GM18499 (cell line): ENCODE data around the gene MCAT.

Experiments
- ATAC-seq: cut with Tn5 transposase; IDR thresholded peaks from one replicate; pipeline ENCODE4 v1.9.1; 2021; ENCODE audit warnings: moderate number of reproducible peaks; ENCODE audit not compliant: insufficient read depth, unreplicated experiment

MCAT gene, protein sequence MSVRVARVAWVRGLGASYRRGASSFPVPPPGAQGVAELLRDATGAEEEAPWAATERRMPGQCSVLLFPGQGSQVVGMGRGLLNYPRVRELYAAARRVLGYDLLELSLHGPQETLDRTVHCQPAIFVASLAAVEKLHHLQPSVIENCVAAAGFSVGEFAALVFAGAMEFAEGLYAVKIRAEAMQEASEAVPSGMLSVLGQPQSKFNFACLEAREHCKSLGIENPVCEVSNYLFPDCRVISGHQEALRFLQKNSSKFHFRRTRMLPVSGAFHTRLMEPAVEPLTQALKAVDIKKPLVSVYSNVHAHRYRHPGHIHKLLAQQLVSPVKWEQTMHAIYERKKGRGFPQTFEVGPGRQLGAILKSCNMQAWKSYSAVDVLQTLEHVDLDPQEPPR

DNA sequence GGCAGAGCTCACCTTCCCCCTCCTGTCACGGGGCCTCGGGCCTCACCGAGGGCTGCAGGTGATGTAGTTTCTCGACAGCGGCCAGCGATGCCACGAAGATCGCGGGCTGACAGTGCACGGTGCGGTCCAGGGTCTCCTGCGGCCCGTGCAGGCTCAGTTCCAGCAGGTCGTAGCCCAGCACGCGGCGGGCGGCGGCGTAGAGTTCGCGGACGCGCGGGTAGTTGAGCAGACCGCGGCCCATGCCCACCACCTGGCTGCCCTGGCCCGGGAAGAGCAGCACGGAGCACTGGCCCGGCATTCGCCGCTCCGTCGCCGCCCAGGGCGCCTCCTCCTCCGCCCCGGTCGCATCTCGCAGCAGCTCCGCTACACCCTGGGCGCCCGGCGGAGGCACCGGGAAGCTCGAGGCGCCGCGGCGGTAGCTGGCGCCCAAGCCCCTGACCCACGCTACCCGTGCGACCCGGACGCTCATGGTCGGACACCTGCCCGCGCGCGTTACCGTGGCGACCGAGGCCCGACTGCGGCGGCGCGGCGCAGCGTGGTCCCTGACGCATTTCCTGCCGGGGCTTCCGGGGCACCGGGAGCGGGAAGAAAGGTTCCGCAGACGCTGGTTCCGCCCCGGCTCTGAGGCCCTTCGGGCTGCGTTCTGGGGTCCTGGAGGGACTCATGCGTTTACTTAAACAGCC is at the start of gene MCAT:
Gene MCAT (minus strand): TSS at position 519 of the 683 bp plus-strand sequence. CDS start 50 bp downstream, at position 469.
- ATAC-seq, result no peak

DNA sequence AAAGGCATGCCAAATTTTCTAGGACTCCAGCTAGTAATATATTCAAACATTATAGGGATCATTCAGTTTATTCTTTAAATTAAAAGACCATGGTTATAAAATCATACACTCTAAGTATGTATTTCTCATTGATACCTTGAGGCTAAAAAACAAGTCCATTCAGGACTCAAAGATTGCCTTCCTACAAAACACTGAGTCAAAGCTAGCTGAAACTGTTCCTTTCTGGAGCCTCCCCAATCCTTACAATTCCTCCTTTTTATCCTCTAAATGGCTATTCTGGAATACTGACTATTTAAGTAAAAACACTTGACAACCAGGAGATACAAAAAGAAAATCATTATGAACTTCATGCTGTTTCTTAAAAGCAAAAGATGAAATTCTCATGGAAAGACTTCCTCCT is 48.6 kb upstream of the MCAT start:
- ATAC-seq, result no peak

DNA sequence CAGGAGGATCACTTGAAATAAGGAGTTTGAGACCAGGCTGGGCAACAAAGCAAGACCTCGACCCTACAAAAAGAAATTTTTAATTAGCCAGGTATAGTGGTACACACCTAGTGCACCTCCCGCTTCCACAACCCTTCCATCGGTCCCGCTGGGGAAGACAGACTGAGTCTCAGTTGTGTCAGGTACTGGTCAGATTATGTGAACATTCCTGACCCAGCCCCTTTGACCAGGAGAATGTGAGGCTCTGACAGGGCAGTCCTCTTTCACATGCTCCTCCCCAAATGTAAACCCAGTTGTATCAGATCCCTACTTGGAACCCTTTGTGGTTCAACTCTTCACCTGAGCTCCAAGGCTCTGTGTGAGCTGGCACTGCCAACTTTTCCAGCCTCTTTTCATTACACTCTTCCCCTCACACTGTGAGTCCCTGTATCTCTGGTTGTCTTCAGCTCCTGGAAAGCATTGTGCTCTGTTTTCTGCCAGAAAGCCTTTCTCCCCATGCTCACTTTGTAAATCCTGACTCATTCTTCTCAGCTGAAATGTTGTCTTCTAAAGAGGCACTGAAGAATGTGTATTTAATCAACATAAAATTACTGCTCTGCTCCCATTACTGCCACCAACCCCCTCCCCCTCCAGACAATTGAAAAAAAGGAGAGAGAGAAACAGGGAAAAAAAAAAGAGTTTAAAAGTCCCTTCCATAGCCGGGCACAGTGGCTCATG is 45.8 kb upstream of the MCAT start:
- ATAC-seq, result no peak

DNA sequence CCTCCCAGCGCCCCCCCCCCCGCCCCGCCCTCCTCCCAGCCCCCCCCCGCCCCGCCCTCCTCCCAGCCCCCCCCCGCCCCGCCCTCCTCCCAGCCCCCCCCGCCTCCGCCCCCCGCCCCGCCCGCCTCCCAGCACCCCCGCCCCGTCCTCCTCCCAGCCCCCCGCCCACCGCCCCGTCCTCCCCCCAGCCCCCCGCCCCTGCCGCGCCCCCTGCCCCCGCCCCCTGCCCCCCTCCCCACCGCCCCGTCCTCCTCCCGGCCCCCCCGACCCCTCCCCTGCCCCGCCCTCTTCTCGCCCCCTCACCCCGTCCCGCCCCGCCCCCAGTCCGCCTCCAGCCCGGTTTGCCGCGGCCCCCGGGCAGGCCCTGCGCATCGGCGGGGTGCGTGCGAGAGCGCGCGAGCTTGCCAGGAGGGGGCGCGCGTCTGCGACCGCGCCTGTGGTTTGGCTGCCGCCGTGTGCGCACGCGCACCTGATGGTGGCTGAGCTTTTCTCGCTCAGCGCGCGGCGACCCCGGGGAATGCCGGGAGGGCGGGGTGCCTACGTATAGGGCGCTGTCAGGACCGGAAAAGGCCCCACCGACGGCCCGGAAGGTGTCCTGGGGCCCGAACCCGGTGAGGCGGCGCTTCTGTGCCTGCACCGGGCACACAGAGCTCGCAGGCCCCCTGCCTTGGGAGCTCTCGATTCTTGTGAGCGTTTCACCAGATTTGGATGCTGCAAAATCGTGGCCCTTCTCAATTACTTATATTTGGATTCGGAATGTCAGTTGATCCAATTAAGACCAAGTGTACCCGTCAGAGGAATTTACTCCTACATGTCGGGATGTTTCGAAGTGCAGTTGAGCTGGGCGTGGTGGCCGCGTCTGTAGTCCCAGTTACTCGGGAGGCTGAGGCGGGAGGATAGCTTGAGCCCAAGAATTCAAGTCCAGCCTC is 44.2 kb upstream of the MCAT start:
- ATAC-seq, result no peak

DNA sequence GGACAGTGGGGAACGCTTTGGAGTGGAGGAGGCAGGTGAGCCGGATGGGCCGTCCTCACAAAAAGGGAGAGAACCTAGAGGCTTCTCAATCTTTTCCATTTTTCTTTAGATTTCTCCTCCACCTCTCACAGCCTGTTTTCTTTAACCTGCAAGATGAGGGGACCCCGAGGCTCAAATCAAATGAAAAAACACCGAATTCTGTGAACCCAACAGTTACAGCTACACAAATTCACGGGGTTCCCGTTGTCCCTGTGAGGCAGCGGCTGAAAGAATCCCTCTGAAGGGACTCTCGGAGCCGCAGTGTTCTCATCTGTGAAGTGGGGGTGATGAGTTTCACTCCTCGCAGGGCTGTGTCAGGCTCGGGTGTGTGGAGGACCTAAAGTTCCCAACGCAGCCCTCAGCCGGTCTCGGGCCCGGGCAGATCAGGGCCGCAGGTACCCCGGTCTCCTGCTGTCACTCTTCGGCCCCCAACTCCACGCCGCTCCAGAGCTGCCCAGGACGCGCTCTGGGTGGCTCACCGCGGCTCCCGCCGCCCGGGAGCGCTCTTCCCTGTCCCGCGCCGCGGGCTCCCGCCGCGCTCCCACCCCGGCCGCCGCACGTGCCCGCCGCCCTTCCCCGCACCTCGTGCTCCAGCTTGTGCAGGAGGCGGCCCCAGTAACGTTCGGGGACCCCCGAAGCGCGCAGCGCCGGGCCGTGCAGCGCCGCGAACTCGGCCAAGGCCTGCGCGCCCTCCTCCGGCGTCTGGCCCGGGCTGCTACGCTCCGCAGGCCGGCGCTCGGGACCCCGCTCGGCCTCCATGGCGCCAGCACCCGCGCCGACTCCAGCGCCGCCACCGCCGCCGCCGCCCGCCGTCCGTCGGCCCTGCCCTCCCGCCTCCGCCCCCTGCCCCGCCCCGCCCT is 43.3 kb upstream of the MCAT start, which contains the start of gene TTLL12:
Gene TTLL12 (minus strand): TSS at position 863 of the 899 bp plus-strand sequence. CDS start 65 bp downstream, at position 798.
- ATAC-seq, result no peak

DNA sequence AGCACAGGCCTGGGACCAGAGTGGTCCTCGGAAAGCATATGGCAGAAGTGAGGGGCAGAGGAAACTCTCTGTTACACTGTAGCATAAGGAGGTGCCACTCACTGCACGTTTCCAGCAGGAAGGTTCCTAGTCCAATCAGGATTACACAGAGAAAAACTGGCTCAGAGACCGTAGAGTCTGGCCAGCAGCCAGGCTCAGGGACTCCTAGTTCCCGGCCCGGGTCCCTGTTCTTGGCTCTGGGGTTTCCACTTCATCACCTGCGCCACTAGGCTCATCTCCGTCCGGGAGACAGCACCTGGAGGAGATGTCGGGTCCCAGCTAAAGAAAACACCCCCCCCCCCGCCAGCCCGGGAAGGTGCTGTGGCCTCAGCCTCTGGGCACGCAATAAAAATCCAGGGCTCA is 42.7 kb upstream of the MCAT start:
- ATAC-seq, result no peak

DNA sequence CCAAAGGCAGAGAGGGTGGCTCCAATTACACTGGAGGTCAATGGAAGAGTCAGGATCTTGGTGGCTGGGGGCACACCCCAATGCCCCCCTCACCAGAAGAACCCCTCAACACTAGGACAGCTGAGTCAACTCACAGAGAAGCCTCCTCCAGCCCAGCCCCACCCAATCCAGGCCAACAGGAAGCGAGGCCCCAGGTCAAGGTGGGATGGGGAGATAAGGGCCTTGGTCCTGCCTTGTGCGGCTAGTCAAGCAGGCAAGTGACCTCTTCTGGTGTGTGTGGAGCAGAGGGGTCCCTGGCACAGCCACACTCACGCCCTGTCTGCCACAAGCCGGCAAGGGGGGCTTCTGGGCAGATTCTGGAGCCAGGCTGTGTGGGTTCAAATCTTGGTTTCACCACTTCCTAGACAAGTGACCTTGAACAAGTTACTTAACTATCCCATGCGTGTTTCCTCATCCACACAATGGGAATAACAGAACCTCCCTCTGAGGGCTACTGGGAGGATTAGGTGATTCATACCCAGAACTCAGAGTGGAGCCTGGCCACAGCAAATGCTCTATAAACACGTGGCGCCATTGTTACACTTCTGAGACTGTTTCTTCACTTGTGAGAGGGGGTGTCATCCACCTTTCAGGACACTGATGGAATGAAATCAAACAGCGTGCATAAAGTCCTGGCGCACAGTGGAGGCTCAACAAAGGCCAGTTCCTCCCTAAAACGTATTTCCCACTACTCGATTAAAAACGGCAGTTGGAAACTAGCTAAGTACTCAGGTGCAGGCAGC is 40.5 kb upstream of the MCAT start:
- ATAC-seq, result no peak

DNA sequence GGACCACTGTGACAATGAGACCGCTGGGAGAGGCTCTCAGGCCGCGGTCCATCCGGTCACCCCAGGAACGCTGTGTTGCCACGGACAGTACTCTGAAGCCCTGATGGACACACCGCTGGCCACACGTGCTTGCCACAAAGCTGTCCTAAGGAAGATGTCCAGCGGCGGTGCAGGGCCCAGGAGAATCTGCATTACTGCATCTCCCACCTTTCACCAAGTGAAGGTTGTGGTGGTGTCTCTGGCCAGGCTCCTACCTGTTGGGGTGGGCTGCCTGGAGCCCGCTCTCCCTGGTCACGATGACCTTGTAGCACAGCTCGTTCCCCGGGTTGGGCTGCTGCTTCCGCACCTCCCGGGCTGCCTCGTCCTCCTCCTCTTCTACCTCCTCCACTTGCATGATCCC is 39.5 kb upstream of the MCAT start:
- no peak for ATAC-seq

DNA sequence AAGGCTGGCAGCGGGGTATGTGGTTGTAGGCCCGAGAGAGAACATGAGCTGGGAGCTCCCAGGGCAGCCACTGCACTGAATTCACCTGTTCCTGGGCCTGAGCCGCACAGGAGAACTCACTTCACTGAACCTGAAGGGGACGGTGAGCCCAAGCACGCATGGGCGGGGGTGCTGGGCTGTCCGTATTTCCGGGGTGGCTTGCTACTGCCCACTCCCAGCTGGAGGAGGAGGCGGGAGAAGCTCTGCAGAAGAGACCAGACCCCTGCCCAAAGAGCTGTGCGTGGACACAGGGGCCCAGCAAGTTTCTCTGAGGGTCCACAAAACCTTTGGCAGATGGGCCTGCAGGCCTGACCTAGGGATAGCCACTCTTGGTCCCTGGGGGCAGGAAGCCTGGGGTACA is 38.9 kb upstream of the MCAT start:
- ATAC-seq, result no peak

DNA sequence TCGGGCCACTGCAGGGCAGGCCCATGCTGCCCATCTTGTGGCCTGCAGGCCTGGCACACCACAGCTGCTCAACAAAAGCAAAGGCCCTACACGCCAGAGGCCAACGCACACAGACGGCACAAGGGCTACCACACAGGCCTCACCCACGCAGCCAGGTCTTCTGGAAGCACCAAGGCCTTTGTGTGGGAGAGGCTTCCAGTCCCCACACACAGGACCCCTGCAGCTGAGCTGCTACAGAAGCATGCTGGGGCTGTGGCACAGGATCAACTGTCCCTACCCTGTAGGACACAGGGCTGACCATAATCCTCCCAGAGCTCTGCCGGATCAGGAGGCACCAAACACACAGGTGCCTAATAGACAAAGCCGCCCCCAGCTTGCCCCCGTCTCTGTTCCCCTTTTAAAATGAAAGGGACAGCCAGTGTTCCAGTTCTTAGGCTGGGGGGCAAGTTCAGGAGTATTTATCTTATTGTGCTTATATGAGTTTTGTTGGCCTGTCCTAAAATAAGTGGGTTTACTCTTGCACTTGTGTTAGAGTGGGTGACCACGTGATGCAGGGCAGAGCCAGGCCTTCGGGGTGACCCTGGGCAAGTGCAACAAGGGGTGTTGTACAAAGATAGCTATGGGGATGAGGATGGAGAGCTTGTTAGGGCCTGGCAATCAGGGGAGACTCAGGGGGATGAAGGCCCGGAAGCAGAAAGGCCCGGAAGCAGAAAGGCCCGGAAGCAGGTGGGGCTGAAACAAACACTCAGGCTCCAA is 38.3 kb upstream of the MCAT start:
- no peak for ATAC-seq

DNA sequence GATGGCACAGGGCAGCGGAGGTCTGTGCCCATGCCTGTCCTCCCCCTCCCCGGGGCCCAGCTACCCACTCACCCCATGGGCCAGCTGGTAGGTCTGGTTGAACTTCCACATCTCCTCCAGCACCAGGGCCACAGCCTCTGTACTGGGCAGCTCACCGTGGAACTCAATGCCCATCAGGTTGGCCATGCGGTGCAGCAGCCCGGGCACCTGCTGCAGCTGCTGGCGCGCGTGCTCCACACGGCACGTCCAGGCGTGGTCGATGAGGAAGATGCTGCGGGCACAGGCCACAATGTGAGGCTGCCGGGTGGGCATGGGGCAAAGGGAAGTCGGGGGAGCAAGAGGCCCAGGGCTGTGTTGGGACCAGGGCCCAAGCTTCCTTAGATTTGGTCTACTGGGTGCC is 37.5 kb upstream of the MCAT start:
- ATAC-seq, result no peak

DNA sequence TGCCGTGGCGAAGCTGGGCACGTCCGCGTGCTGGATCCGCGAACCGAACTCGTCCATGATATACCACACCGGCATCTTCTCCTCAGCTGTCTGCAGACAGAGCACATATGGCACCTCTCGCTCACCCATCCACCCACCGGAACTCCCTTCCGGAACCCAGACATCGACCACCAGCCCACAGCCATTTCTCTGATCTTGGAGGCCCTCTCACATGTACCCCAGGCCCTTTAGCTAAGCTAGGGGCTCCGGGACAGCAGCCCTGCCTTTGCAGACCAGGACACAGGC is 36.7 kb upstream of the MCAT start:
- ATAC-seq, result no peak

DNA sequence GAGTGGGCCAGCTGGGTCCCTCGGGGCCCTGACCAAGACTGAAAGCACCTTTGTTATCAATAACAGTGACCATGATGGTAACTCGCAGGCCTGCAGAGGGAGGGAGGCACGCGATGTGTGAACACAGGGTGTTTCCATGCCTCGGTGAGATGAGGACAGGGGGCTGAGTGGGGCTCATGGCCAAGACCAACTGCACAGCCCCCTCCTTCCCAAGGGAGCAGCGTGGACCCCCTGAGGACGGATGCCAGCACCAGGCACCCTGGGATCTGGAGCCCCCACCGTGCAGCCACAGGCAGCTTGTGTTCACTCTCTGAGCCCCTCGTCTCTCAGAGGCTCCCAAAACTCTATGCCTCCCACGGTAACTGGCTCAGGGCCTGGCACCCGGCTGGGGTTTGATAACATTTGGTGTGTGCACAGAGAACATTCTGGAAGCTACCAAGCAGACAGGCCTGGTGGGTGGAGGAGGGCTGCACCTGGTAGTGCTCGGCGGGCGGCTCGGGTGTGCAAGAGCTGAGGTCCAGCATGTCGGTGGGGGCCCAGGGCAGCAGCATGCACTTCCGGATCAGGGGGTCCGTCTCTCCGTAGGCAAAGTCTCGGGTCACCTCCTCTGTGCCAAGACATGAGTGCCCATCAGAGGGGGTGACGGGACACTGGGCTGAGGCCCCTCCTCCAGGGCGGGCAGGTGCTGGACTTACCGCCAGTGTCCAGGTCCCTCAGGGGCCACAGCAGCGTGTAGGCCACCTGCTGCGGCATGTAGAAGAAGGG is 36.1 kb upstream of the MCAT start:
- no peak for ATAC-seq

DNA sequence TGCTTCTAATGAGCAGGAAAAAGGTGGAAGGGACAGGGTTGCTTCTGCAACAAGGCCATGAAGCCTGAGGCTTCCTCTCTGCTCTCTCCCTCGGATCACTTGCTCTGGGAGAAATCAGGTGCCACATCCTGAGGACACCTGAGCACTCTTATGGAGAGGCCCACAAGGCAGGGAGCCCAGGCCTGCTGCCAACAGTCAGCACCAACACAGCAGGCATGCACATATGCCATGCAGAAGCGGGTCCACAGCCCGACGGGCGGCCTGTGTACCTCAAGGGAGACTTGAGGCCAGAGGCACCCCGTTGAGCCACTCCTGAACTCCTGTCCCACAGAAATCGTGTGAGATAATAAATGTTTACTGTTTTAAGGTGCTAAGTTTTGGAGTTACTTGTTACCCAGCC is 34.3 kb upstream of the MCAT start:
- no peak for ATAC-seq

DNA sequence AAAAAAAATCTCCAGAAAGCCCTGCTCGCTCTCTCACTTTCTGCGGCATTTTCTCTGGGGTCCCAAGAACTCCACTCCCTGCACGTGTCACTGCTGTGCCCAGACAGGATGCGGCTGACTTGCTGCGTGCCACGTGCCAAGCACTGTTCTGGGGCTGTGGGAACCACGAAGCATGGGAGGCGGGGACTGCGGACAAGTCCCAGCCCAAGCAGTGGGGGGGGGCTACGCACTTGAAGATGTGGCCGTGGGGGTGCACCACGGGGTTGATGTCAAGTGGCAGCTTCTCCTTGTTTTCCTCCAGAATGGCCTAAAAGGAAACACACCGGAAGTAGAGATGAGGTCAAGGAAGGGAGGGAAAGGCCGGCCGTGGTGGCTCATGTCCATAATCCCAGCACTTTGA is 32.9 kb upstream of the MCAT start:
- ATAC-seq, result no peak

DNA sequence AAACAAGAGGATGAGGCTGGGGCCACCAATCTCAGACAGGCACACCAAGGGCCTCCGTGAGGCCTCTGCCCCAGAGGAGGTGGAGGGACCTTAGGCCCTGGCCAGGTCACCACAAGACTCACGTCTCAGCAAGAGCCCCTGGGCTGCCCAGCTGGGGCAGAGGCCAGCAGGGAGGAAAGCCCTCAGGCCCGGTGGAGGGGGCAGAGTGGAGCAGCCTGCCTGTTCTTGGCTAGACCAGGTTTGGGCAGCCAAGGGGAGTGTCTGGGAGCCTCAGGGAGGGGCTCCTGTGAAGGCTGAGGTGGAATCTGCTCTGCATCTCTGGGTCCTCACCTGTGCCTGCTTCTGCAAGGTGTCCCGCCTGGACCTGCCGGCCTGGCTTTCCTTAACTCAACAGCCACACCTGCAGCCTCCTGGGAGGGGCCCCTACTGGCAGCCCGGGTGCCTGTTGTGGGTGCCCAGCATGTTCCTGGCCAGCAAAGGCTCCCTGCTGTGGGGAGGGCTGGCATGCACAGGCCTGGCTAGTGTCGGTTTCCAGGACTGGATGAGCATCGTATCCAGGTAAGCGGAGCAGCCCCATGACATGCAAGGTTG is 31.8 kb upstream of the MCAT start:
- no peak for ATAC-seq
